Measurements from ENCODE around the gene PPP5C.

The PPP5C gene

GRCh38 chr19:46411088-46411924 lies 64.4 kb downstream of the PPP5C start:
- no peak for TF ChIP-seq CEBPB (IDR thresholded peaks at IDR 0.05)
- TF ChIP-seq TAF1 (IDR thresholded peaks at IDR 0.05; ENCODE audit: low read depth), result no peak
- no peak for TF ChIP-seq MAX (IDR thresholded peaks at IDR 0.05)
- no peak for TF ChIP-seq EP300 (IDR thresholded peaks at IDR 0.05; ENCODE audit: borderline replicate concordance)
- TF ChIP-seq TCF12 (IDR thresholded peaks at IDR 0.05; ENCODE audit: low read depth), result no peak
- no peak for TF ChIP-seq FOXM1 (IDR thresholded peaks at IDR 0.05; ENCODE audit: borderline replicate concordance, low read depth)
- no peak for TF ChIP-seq EGR1 (IDR thresholded peaks at IDR 0.05)
- no peak for TF ChIP-seq NFIC (IDR thresholded peaks at IDR 0.05)
- no peak for TF ChIP-seq RAD21 (IDR thresholded peaks at IDR 0.05; ENCODE audit: low read depth)
- TF ChIP-seq USF1 (IDR thresholded peaks at IDR 0.05), result no peak
- no peak for TF ChIP-seq ZBTB7A (IDR thresholded peaks at IDR 0.05; ENCODE audit: low read depth)
- TF ChIP-seq CREB1 (IDR thresholded peaks at IDR 0.05; ENCODE audit: low read depth), result no peak
- TF ChIP-seq TEAD4 (IDR thresholded peaks at IDR 0.05), result no peak
- no peak for TF ChIP-seq REST (IDR thresholded peaks at IDR 0.05; ENCODE audit: low read depth)

- TF ChIP-seq TEAD4 (IDR thresholded peaks at IDR 0.05) (no peak), REST (IDR thresholded peaks at IDR 0.05; ENCODE audit: low read depth) (no peak), RAD21 (IDR thresholded peaks at IDR 0.05; ENCODE audit: low read depth) (no peak), FOXM1 (IDR thresholded peaks at IDR 0.05; ENCODE audit: borderline replicate concordance, low read depth) (no peak), CEBPB (IDR thresholded peaks at IDR 0.05) (no peak), YY1 (IDR thresholded peaks at IDR 0.05; ENCODE audit: low read depth) (no peak), CREB1 (IDR thresholded peaks at IDR 0.05; ENCODE audit: low read depth) (no peak), USF1 (IDR thresholded peaks at IDR 0.05) (no peak), TCF12 (IDR thresholded peaks at IDR 0.05; ENCODE audit: low read depth) (no peak), TAF1 (IDR thresholded peaks at IDR 0.05; ENCODE audit: low read depth) (no peak), NFIC (IDR thresholded peaks at IDR 0.05) (no peak), EP300 (IDR thresholded peaks at IDR 0.05; ENCODE audit: borderline replicate concordance) (no peak)
Observed at GRCh38 chr19:46411925-46412649, 65.2 kb downstream of the PPP5C start.

GRCh38 chr19:46412650-46413261 lies 65.9 kb downstream of the PPP5C start:
- TF ChIP-seq MAX (IDR thresholded peaks at IDR 0.05) (no peak), NFIC (IDR thresholded peaks at IDR 0.05) (no peak), TAF1 (IDR thresholded peaks at IDR 0.05; ENCODE audit: low read depth) (no peak), RAD21 (IDR thresholded peaks at IDR 0.05; ENCODE audit: low read depth) (no peak), CREB1 (IDR thresholded peaks at IDR 0.05; ENCODE audit: low read depth) (no peak), TCF12 (IDR thresholded peaks at IDR 0.05; ENCODE audit: low read depth) (no peak), FOXM1 (IDR thresholded peaks at IDR 0.05; ENCODE audit: borderline replicate concordance, low read depth) (no peak), CEBPB (IDR thresholded peaks at IDR 0.05) (no peak), USF1 (IDR thresholded peaks at IDR 0.05) (no peak)

GRCh38 chr19:46413262-46414031 lies 66.6 kb downstream of the PPP5C start, which contains the start of gene CCDC8:
TSS of gene CCDC8 (minus strand) at chr19:46413564. CDS start at chr19:46412810, 754 bp downstream.
- peak; percentile 78; the same call in 1 of the 2 replicates for TF ChIP-seq ZBTB7A (IDR thresholded peaks at IDR 0.05; ENCODE audit: low read depth)
- TF ChIP-seq CREB1 (IDR thresholded peaks at IDR 0.05; ENCODE audit: low read depth), result no peak
- TF ChIP-seq USF1 (IDR thresholded peaks at IDR 0.05), result no peak
- no peak for TF ChIP-seq EGR1 (IDR thresholded peaks at IDR 0.05)
- TF ChIP-seq EP300 (IDR thresholded peaks at IDR 0.05; ENCODE audit: borderline replicate concordance), result peak; percentile 56; the same call in 1 of the 2 replicates
- TF ChIP-seq NFIC (IDR thresholded peaks at IDR 0.05), result no peak
- peak; percentile 75 for TF ChIP-seq TCF12 (IDR thresholded peaks at IDR 0.05; ENCODE audit: low read depth)
- no peak; the same call in 1 of the 2 replicates for TF ChIP-seq CEBPB (IDR thresholded peaks at IDR 0.05)
- peak; percentile 64 for TF ChIP-seq YY1 (IDR thresholded peaks at IDR 0.05; ENCODE audit: low read depth)
- no peak for TF ChIP-seq REST (IDR thresholded peaks at IDR 0.05; ENCODE audit: low read depth)
- peak; percentile 88 for TF ChIP-seq TAF1 (IDR thresholded peaks at IDR 0.05; ENCODE audit: low read depth)
- TF ChIP-seq TEAD4 (IDR thresholded peaks at IDR 0.05), result no peak
- TF ChIP-seq MAX (IDR thresholded peaks at IDR 0.05), result peak; percentile 83
- no peak for TF ChIP-seq RAD21 (IDR thresholded peaks at IDR 0.05; ENCODE audit: low read depth)
- TF ChIP-seq FOXM1 (IDR thresholded peaks at IDR 0.05; ENCODE audit: borderline replicate concordance, low read depth), result no peak
